Measurements from ENCODE around the gene NMRK2. TPM values are rescaled to one million over a fixed set of nuclear protein-coding genes. Genes with fewer than 3 reads are reported as not detected.

NMRK2 gene
- total and polyA plus RNA-seq, 2 experiments from 2014 or later, result 0.95 TPM; not detected in 1

GRCh38 chr19:3899531-3900294 is 33.2 kb upstream of the NMRK2 start:
- H3K27me3 ChIP-seq, result no peaks in the 10 kb centered on the region
- H3K9me2 ChIP-seq (replicated peaks; ENCODE audit: insufficient read depth), result no peaks in the 10 kb centered on the region
- no peak overlapping the region for H3K4me2 ChIP-seq

GRCh38 chr19:3902317-3902973 is 30.4 kb upstream of the NMRK2 start:
- Histone ChIP-seq H3K9me2 (replicated peaks; ENCODE audit: insufficient read depth) (no peaks in the 10 kb centered on the region), H3K4me1 (ENCODE audit: insufficient read depth) (no peaks in the 10 kb centered on the region), H3K4me3 (no peak overlapping the region), H2AFZ (no peak overlapping the region), H3K27me3 (no peaks in the 10 kb centered on the region), H3K9me3 (ENCODE audit: low read depth) (no peaks in the 10 kb centered on the region), H4K20me1 (ENCODE audit: insufficient read depth, poor library complexity, severe bottlenecking) (no peaks in the 10 kb centered on the region), H3K4me2 (no peak overlapping the region), H3K79me2 (no peaks in the 10 kb centered on the region), H3K27ac (no peak overlapping the region), H3K36me3 (replicated peaks; ENCODE audit: insufficient read depth, low read depth) (no peaks in the 10 kb centered on the region)
- 83% methylated on average over 15 of the region's 15 CpGs for WGBS (ENCODE audit: low lambda C conversion rate, missing lambda C conversion rate)
- TF ChIP-seq EZH2 (IDR thresholded peaks at IDR 0.05; ENCODE audit: borderline replicate concordance) (no peak), CTCF (IDR thresholded peaks at IDR 0.05; ENCODE audit: poor library complexity) (no peak), EZH2phosphoT487 (IDR thresholded peaks at IDR 0.05; ENCODE audit: low read depth, severe bottlenecking, unreplicated experiment) (no peak)
- DNase-seq (ENCODE audit: low spot score), result no peak

More at GRCh38 chr19:3899531-3900294, 33.2 kb upstream of the NMRK2 start:
- no peaks in the 10 kb centered on the region for H3K4me1 ChIP-seq (ENCODE audit: insufficient read depth)
- no peaks in the 10 kb centered on the region for H3K79me2 ChIP-seq
- H4K20me1 ChIP-seq (ENCODE audit: insufficient read depth, poor library complexity, severe bottlenecking), result no peaks in the 10 kb centered on the region
- no peak overlapping the region for H3K4me3 ChIP-seq
- no peak overlapping the region for H3K27ac ChIP-seq
- H3K9me3 ChIP-seq (ENCODE audit: low read depth), result no peaks in the 10 kb centered on the region
- WGBS (ENCODE audit: low lambda C conversion rate, missing lambda C conversion rate), result 70% methylated on average over 18 of the region's 18 CpGs
- no peak for TF ChIP-seq EZH2 (IDR thresholded peaks at IDR 0.05; ENCODE audit: borderline replicate concordance)
- TF ChIP-seq EZH2phosphoT487 (IDR thresholded peaks at IDR 0.05; ENCODE audit: low read depth, severe bottlenecking, unreplicated experiment), result no peak
- TF ChIP-seq CTCF (IDR thresholded peaks at IDR 0.05; ENCODE audit: poor library complexity), result no peak
- DNase-seq (ENCODE audit: low spot score), result peak; percentile 16
- no peaks in the 10 kb centered on the region for H3K36me3 ChIP-seq (replicated peaks; ENCODE audit: insufficient read depth, low read depth)
- no peak overlapping the region for H2AFZ ChIP-seq

- Histone ChIP-seq H3K79me2 (no peaks in the 10 kb centered on the region), H3K4me2 (no peak overlapping the region), H3K27me3 (no peaks in the 10 kb centered on the region), H3K27ac (no peak overlapping the region), H3K36me3 (replicated peaks; ENCODE audit: insufficient read depth, low read depth) (no peaks in the 10 kb centered on the region), H4K20me1 (ENCODE audit: insufficient read depth, poor library complexity, severe bottlenecking) (no peaks in the 10 kb centered on the region), H3K4me3 (no peak overlapping the region), H3K4me1 (ENCODE audit: insufficient read depth) (no peaks in the 10 kb centered on the region), H3K9me2 (replicated peaks; ENCODE audit: insufficient read depth) (no peaks in the 10 kb centered on the region), H3K9me3 (ENCODE audit: low read depth) (no peaks in the 10 kb centered on the region), H2AFZ (no peak overlapping the region)
- DNase-seq (ENCODE audit: low spot score), result no peak
- 96% methylated on average over 8 of the region's 8 CpGs for WGBS (ENCODE audit: low lambda C conversion rate, missing lambda C conversion rate)
- no peak for TF ChIP-seq EZH2 (IDR thresholded peaks at IDR 0.05; ENCODE audit: borderline replicate concordance)
- TF ChIP-seq EZH2phosphoT487 (IDR thresholded peaks at IDR 0.05; ENCODE audit: low read depth, severe bottlenecking, unreplicated experiment), result no peak
- no peak for TF ChIP-seq CTCF (IDR thresholded peaks at IDR 0.05; ENCODE audit: poor library complexity)
Measured at GRCh38 chr19:3904233-3904632, 28.6 kb upstream of the NMRK2 start.
